ENCODE results near the gene EYA3.
A peak's percentile ranks its signal among the peaks of the same experiment; 100 is the strongest.

DNA sequence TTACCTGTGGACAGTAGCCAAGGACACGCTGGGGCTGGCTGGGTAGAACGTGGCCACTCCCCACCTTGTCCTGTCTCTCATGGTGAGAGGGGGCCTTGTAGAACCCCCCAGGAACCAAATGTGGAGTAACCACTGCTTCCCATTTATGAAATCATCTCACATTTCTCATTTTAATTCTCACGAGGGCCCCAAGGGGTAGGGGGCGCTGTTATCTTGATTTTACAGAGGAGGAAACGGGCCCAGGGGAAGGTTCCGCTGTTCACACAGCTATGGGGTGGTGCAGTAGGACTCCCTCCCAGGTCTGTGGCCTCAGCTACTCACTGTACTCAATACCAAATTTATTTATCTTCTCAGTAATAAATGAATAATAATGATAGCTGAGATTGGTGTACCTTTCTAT is 148.1 kb downstream of the EYA3 start:
- TF ChIP-seq POLR2A (IDR thresholded peaks at IDR 0.05; ENCODE audit: low read depth, low read length) (no peak), ZNF274 (IDR thresholded peaks at IDR 0.05; ENCODE audit: insufficient read depth, insufficient read length) (no peak), CBX5 (IDR thresholded peaks at IDR 0.05; ENCODE audit: low read depth) (no peak), SREBF1 (IDR thresholded peaks at IDR 0.05; ENCODE audit: low read length) (no peak), SP1 (IDR thresholded peaks at IDR 0.05; ENCODE audit: low read depth, low read length) (no peak), CTCF (IDR thresholded peaks at IDR 0.05 in 2 of 3, conservative IDR thresholded peaks at IDR 0.05 in 1 of 3; ENCODE audit: control insufficient read depth in 2 of 3, extremely low read depth in 1 of 3, insufficient read depth in 1 of 3, low read depth in 3 of 3, low read length in 3 of 3) (peak; percentile 39 to 58 (median 43); a peak in 5 of 6 replicates), GABPA (IDR thresholded peaks at IDR 0.05; ENCODE audit: low read depth) (no peak), BCLAF1 (IDR thresholded peaks at IDR 0.05) (no peak), POLR2AphosphoS5 (IDR thresholded peaks at IDR 0.05; ENCODE audit: low read length) (no peak), CBFB (IDR thresholded peaks at IDR 0.05; ENCODE audit: low read depth) (no peak), MAX (IDR thresholded peaks at IDR 0.05; ENCODE audit: low read depth, low read length) (no peak), ZNF24 (IDR thresholded peaks at IDR 0.05) (no peak)
- TF ChIP-seq, protein P1, sequence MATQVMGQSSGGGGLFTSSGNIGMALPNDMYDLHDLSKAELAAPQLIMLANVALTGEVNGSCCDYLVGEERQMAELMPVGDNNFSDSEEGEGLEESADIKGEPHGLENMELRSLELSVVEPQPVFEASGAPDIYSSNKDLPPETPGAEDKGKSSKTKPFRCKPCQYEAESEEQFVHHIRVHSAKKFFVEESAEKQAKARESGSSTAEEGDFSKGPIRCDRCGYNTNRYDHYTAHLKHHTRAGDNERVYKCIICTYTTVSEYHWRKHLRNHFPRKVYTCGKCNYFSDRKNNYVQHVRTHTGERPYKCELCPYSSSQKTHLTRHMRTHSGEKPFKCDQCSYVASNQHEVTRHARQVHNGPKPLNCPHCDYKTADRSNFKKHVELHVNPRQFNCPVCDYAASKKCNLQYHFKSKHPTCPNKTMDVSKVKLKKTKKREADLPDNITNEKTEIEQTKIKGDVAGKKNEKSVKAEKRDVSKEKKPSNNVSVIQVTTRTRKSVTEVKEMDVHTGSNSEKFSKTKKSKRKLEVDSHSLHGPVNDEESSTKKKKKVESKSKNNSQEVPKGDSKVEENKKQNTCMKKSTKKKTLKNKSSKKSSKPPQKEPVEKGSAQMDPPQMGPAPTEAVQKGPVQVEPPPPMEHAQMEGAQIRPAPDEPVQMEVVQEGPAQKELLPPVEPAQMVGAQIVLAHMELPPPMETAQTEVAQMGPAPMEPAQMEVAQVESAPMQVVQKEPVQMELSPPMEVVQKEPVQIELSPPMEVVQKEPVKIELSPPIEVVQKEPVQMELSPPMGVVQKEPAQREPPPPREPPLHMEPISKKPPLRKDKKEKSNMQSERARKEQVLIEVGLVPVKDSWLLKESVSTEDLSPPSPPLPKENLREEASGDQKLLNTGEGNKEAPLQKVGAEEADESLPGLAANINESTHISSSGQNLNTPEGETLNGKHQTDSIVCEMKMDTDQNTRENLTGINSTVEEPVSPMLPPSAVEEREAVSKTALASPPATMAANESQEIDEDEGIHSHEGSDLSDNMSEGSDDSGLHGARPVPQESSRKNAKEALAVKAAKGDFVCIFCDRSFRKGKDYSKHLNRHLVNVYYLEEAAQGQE (IDR thresholded peaks at IDR 0.05; ENCODE audit: low read depth, low read length) = no peak
- TF ChIP-seq, protein P2, sequence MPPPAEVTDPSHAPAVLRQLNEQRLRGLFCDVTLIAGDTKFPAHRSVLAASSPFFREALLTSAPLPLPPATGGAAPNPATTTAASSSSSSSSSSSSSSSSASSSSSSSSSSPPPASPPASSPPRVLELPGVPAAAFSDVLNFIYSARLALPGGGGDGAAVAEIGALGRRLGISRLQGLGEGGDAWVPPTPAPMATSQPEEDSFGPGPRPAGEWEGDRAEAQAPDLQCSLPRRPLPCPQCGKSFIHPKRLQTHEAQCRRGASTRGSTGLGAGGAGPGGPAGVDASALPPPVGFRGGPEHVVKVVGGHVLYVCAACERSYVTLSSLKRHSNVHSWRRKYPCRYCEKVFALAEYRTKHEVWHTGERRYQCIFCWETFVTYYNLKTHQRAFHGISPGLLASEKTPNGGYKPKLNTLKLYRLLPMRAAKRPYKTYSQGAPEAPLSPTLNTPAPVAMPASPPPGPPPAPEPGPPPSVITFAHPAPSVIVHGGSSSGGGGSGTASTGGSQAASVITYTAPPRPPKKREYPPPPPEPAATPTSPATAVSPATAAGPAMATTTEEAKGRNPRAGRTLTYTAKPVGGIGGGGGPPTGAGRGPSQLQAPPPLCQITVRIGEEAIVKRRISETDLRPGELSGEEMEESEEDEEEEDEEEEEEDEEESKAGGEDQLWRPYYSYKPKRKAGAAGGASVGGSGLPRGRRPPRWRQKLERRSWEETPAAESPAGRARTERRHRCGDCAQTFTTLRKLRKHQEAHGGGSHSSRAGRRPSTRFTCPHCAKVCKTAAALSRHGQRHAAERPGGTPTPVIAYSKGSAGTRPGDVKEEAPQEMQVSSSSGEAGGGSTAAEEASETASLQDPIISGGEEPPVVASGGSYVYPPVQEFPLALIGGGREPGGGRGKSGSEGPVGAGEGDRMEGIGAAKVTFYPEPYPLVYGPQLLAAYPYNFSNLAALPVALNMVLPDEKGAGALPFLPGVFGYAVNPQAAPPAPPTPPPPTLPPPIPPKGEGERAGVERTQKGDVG (CRISPR knock-in tag; IDR thresholded peaks at IDR 0.05) = no peak
